Panc1 (cell line): ENCODE measurements around the gene KIF15. TPM values are rescaled to one million over a fixed set of nuclear protein-coding genes. Genes with fewer than 3 reads are reported as not detected.

Experiments
- ATAC-seq: fragments of 200-7000 bp; cut with Tn5 transposase; 2 replicates; pipeline ENCODE4 v1.9.1; 2020; ENCODE audit warnings: mild to moderate bottlenecking, moderate library complexity
- BruUV-seq: library from RNA; stranded (reverse); fragments of 400-500 nt; replicated peaks from 2 replicates; lab custom pipeline; 2021; lab: Mats Ljungman, UMichigan
- CTCF ChIA-PET: fragments of 300-600 bp; sonication (Branson Sonifier 250); formaldehyde crosslinking; loops from one replicate; lab custom pipeline; 2022; ENCODE audit warnings: antibody characterized with exemption; lab: Charles Lee
- POLR2A ChIA-PET: fragments of 300-600 bp; sonication (Branson Sonifier 250); formaldehyde crosslinking; loops from one replicate; lab custom pipeline; 2022; ENCODE audit warnings: antibody characterized with exemption; lab: Charles Lee
- DNase-seq: peaks from one replicate; pipeline ENCODE4 v3.0.0-alpha.2; 2010; ENCODE audit warnings: low read depth, low spot score
- H3K27ac ChIP-seq: 2 replicates; pipeline ENCODE4 v1.5.1; 2011; ENCODE audit warnings: mild to moderate bottlenecking, low read length, inconsistent platforms
- H3K27me3 ChIP-seq: fragments of 200-500 bp; sonication (Bioruptor generic); 2 replicates; pipeline ENCODE4 v1.6.0; 2014; ENCODE audit warnings: low read length, inconsistent platforms; ENCODE audit not compliant: control insufficient read depth, insufficient read depth
- H3K36me3 ChIP-seq: fragments of 200-500 bp; sonication (Bioruptor generic); 2 replicates; pipeline ENCODE4 v1.5.1; 2014; ENCODE audit warnings: inconsistent platforms, mild to moderate bottlenecking, low read length, moderate library complexity; ENCODE audit not compliant: control insufficient read depth, insufficient read depth
- H3K4me1 ChIP-seq: 2 replicates; pipeline ENCODE4 v1.5.1; 2011; ENCODE audit warnings: inconsistent platforms, mild to moderate bottlenecking, low read length, moderate library complexity; ENCODE audit not compliant: control insufficient read depth, insufficient read depth
- H3K4me3 ChIP-seq, 2 experiments: 2 replicates each; pipeline ENCODE4 v1.5.1; 2011 to 2012; ENCODE audit warnings: low read depth in 2 of 2, low read length in 2 of 2, mild to moderate bottlenecking in 2 of 2, inconsistent platforms in 1 of 2, moderate library complexity in 1 of 2
- H3K9me3 ChIP-seq: fragments of 200-500 bp; sonication (Bioruptor generic); 2 replicates; pipeline ENCODE4 v1.5.1; 2014; ENCODE audit warnings: low read depth, mild to moderate bottlenecking, inconsistent platforms, low read length, moderate library complexity; ENCODE audit not compliant: control insufficient read depth, insufficient read depth
- CTCF ChIP-seq: fragments of 450-650 bp; IDR thresholded peaks from 2 replicates; pipeline ENCODE4 v1.5.1; 2017; ENCODE audit warnings: mild to moderate bottlenecking
- POLR2AphosphoS5 ChIP-seq: IDR thresholded peaks from 2 replicates; pipeline ENCODE4 v1.6.1; 2012; ENCODE audit warnings: mild to moderate bottlenecking, low read depth, low read length, moderate library complexity
- REST ChIP-seq, 2 experiments: IDR thresholded peaks; 2 replicates each; pipeline ENCODE4 v1.6.1; 2011 to 2012; ENCODE audit warnings: low read depth in 2 of 2, control low read depth in 1 of 2, low read length in 1 of 2, mild to moderate bottlenecking in 1 of 2, moderate library complexity in 1 of 2; ENCODE audit not compliant: insufficient read depth in 1 of 2
- SIN3A ChIP-seq: IDR thresholded peaks from 2 replicates; pipeline ENCODE4 v1.6.1; 2012; ENCODE audit warnings: low read depth, mild to moderate bottlenecking, low read length, moderate library complexity, borderline replicate concordance; ENCODE audit not compliant: insufficient read depth
- TCF7L2 ChIP-seq: IDR thresholded peaks from 2 replicates; pipeline ENCODE4 v1.6.1; 2011; ENCODE audit warnings: mild to moderate bottlenecking, low read depth, low read length, inconsistent platforms
- in situ Hi-C: cut with HindIII; loops from 2 replicates; pipeline ENCODE4 v1.10.0; 2016; ENCODE audit warnings: low sequenced_read_pairs, low pct_unique_long_range_greater_than_20kb
- intact Hi-C: fragments of 100-400 bp; cut with micrococcal nuclease; formaldehyde crosslinking; loops from one replicate; pipeline ENCODE4 v1.10.0; 2022; ENCODE audit not compliant: unreplicated experiment
- total RNA-seq: library from RNA; stranded (reverse); gene quantifications from one replicate; pipeline ENCODE4 v1.2.1, GENCODE V29; 2021; ENCODE audit not compliant: unreplicated experiment

KIF15 gene
- total RNA-seq, 1 experiment from 2014 or later = 12.2 TPM

- CTCF ChIA-PET = no interaction called here
- H3K27ac ChIP-seq = no peak overlapping the region
- intact Hi-C loops = no loop called here
- no peak overlapping the region for H3K4me3 ChIP-seq
- H3K27me3 ChIP-seq = no peaks in the 10 kb centered on the region
- POLR2A ChIA-PET = no interaction called here
- ATAC-seq (peak; percentile 71), DNase-seq (no peak)
- in situ Hi-C loops = no loop called here
- no peaks in the 10 kb centered on the region for H3K36me3 ChIP-seq
- no peaks in the 10 kb centered on the region for H3K9me3 ChIP-seq
- no peaks in the 10 kb centered on the region; the same call in 1 of the 2 replicates for H3K4me1 ChIP-seq
- BruUV-seq = no TSS peak
- no peak for TF ChIP-seq POLR2AphosphoS5
- no peak for TF ChIP-seq REST (IDR thresholded peaks at IDR 0.05; ENCODE audit: insufficient read depth in 1 of 2, low read depth in 2 of 2, low read length in 1 of 2)
- no peak for TF ChIP-seq CTCF
- TF ChIP-seq SIN3A = no peak
- TF ChIP-seq TCF7L2 = no peak
Measured at GRCh38 chr3:44893097-44893496, 131.5 kb downstream of the KIF15 start.

DNA sequence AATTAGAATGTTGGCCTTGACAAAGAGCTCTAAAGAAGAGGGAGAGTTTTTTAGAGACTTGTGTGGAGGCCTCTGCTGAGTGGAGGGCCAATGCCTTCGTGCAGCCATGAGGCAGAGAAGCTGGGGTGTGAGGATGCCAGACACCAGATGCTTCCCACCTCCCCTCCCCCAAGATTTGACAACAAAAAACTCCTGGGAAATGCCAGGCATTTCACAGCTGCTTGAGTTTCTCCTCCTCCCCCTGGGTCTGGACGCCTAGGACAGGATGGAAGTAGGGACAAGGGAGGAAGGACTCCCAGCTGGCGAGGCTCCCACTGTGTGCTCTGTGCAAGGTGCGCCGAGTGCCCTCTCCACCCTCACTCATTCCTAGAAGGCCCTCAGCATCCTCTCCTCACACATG lies 132.9 kb downstream of the KIF15 start:
- Histone ChIP-seq H3K36me3 (no peaks in the 10 kb centered on the region), H3K27ac (no peak overlapping the region), H3K27me3 (no peaks in the 10 kb centered on the region), H3K9me3 (no peaks in the 10 kb centered on the region), H3K4me3 (no peak overlapping the region), H3K4me1 (no peaks in the 10 kb centered on the region; the same call in 1 of the 2 replicates)
- ChIA-PET POLR2A (interaction anchor here (0.6 to 0.7 kb wide), 2 partner anchors 47 to 474 kb away, joined by 3 to 5 read pairs; no protein-coding TSS in a partner anchor), CTCF (interaction anchor here (1.0 kb wide), 1 partner anchor 11 kb away, joined by 3 read pairs; no protein-coding TSS in a partner anchor)
- no peak for TF ChIP-seq TCF7L2
- TF ChIP-seq SIN3A = no peak
- no peak for TF ChIP-seq CTCF
- TF ChIP-seq POLR2AphosphoS5 = no peak
- TF ChIP-seq REST (IDR thresholded peaks at IDR 0.05; ENCODE audit: insufficient read depth in 1 of 2, low read depth in 2 of 2, low read length in 1 of 2) = no peak
- intact Hi-C loops = no loop called here
- in situ Hi-C loops = no loop called here
- BruUV-seq = no TSS peak
- DNase-seq (no peak), ATAC-seq (no peak; the same call in 1 of the 2 replicates)
